ENCODE measurements around the gene AP1S3.
"Not testable (repeated sequence)": the region's sequence is repeated elsewhere in the genome, so short reads cannot be mapped to it uniquely, and the experiment has no call there.

Gene AP1S3

DNA sequence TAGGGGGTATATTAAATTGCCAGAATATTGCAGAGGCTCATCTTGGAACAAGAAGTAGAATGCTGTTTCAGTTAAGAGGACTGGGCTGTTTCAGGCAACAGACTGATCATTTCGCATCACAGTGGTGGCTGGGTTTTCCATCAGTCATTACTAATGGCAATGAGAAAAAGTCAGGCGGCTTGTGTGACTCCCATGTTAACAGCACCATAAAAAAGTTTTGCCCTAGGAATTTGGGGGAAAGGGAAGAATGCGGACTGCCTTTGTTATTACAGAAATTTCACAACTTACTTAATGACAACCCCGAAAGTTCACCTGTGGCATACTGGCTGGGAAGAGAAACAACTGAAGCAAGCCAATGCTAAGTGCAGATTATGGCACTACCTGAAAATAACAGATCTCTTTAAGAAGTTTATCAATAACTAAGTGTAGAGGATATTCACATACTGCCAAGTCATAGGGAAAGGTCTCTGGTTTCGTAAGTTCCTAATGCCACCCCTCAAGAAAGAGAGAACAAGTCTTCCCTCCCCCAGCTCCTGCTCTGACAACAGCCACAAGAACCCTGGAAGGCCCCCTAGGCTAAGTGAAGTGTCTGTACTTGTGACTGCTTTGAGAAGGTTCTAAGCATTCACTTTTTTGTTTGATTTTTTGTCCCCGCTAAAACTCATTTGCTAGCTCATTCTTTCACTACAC, 40.5 kb upstream of the AP1S3 start:
- TF ChIP-seq, protein P1, sequence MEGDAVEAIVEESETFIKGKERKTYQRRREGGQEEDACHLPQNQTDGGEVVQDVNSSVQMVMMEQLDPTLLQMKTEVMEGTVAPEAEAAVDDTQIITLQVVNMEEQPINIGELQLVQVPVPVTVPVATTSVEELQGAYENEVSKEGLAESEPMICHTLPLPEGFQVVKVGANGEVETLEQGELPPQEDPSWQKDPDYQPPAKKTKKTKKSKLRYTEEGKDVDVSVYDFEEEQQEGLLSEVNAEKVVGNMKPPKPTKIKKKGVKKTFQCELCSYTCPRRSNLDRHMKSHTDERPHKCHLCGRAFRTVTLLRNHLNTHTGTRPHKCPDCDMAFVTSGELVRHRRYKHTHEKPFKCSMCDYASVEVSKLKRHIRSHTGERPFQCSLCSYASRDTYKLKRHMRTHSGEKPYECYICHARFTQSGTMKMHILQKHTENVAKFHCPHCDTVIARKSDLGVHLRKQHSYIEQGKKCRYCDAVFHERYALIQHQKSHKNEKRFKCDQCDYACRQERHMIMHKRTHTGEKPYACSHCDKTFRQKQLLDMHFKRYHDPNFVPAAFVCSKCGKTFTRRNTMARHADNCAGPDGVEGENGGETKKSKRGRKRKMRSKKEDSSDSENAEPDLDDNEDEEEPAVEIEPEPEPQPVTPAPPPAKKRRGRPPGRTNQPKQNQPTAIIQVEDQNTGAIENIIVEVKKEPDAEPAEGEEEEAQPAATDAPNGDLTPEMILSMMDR (IDR thresholded peaks at IDR 0.05; ENCODE audit: unreplicated experiment in 3 of 3) = no peak
- H3K4me1 Mint-ChIP-seq = no peaks in the 10 kb centered on the region
- no peak overlapping the region for H3K4me3 Mint-ChIP-seq
- peaks cover 57% of the 10 kb centered on the region for H3K36me3 Mint-ChIP-seq (ENCODE audit: low read depth)
- H3K27me3 Mint-ChIP-seq (ENCODE audit: low read depth) = no peaks in the 10 kb centered on the region
- H3K9me3 Mint-ChIP-seq = no peaks in the 10 kb centered on the region
- no peak overlapping the region for H3K27ac Mint-ChIP-seq

DNA sequence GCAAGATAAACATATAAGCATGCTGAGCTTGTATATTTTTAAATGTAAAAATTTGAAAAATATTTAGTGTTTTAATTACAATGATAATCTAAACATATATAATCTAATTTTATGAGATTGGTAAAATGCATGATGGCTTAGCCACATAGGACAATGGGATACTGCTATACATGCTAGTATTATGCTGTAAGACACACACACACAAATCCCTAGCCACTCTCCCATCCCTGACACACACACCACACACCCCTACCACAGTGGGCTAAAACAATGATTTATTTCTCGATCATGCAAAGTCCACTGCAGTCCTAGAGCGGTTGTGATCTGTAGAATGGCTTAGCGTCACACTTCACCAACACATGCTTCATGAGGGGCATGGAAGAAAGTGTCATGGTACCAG, 36.3 kb upstream of the AP1S3 start:
- H3K27ac Mint-ChIP-seq = no peak overlapping the region

DNA sequence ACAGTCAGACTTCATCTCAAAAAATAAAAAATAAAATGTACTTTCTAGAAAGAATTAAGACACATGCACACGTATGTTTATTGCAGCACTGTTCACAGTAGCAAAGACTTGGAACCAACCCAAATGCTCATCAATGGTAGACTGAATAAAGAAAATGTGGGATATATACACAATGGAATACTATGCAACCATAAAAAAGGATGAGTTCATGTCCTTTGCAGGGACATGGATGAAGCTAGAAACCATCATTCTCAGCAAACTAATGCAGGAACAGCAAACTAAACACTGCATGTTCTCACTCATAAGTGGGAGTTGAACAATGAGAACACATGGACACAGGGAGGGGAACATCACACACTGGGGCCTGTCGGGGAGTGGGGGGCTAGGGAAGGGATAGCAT, 35.4 kb upstream of the AP1S3 start:
- H3K4me3 Mint-ChIP-seq; H3K27ac Mint-ChIP-seq; H3K9me3 Mint-ChIP-seq; H3K27me3 Mint-ChIP-seq (ENCODE audit: low read depth); H3K4me1 Mint-ChIP-seq: not testable (repeated sequence)
- peaks cover 45% of the 10 kb centered on the region for H3K36me3 Mint-ChIP-seq (ENCODE audit: low read depth)

More for the DNA sequence above, 36.3 kb upstream of the AP1S3 start:
- Mint-ChIP-seq H3K9me3 (no peaks in the 10 kb centered on the region), H3K27me3 (ENCODE audit: low read depth) (no peaks in the 10 kb centered on the region), H3K4me3 (no peak overlapping the region), H3K4me1 (no peaks in the 10 kb centered on the region), H3K36me3 (ENCODE audit: low read depth) (peaks cover 54% of the 10 kb centered on the region)
- TF ChIP-seq, protein P1 (IDR thresholded peaks at IDR 0.05; ENCODE audit: unreplicated experiment in 3 of 3) = no peak

DNA sequence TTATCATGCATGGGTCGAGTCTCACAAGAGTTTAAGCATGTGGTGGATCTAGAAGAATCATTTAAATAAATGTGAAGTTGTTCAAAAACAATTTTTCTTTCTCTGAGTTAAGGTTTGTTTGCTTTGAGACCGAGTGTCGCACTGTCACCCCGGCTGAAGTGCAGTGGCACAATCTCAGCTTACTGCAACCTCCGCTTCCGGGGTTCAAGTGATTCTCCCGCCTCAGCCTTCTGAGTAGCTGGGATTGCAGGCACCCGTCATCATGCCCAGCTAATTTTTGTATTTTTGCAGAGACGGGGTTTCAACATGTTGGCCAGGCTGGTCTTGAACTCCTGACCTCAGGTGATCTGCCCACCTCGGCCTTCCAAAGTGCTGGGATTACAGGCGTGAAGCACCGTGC, 34.3 kb upstream of the AP1S3 start:
- not testable (repeated sequence) for H3K4me1 Mint-ChIP-seq; H3K4me3 Mint-ChIP-seq; H3K9me3 Mint-ChIP-seq; H3K27me3 Mint-ChIP-seq (ENCODE audit: low read depth); H3K27ac Mint-ChIP-seq
- H3K36me3 Mint-ChIP-seq (ENCODE audit: low read depth) = peaks cover 37% of the 10 kb centered on the region

DNA sequence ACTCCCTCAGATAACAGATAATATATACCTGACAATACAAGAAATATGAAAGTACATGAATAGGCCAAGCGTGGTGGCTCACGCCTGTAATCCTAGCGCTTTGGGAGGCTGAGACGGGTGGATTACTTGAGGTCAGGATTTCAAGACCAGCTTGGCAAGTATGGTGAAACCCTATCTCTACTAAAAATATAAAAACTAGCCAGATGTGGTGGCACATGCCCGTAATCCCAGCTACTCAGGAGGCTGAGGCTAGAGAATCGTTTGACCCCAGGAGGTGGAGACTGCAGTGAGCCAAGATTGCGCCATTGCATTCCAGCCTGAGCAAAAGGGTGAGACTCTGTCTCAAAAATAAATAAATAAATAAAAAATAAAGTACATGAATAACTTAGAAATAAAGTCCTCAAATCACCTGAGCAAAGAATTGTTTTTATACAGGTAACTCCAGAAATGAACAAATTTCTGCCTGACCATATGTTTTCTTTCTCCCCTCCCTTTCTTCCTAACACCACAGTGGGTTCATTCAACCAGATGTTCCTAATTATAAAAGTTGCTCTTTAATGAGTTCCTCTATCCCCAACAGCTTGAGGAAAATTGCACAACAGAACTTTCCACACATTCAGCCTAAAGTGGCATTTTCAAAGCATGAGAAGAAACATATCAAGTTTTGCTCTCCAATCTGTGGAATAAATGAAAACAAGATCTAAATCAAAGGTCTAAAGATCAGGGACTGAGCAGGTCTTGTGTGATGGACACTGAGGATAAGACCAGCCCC, 33.6 kb upstream of the AP1S3 start:
- Mint-ChIP-seq H3K9me3 (no peaks in the 10 kb centered on the region), H3K4me1 (no peaks in the 10 kb centered on the region), H3K27ac (no peak overlapping the region), H3K4me3 (no peak overlapping the region), H3K36me3 (ENCODE audit: low read depth) (peaks cover 37% of the 10 kb centered on the region), H3K27me3 (ENCODE audit: low read depth) (no peaks in the 10 kb centered on the region)
- TF ChIP-seq, protein P1 (IDR thresholded peaks at IDR 0.05; ENCODE audit: unreplicated experiment in 3 of 3) = no peak

DNA sequence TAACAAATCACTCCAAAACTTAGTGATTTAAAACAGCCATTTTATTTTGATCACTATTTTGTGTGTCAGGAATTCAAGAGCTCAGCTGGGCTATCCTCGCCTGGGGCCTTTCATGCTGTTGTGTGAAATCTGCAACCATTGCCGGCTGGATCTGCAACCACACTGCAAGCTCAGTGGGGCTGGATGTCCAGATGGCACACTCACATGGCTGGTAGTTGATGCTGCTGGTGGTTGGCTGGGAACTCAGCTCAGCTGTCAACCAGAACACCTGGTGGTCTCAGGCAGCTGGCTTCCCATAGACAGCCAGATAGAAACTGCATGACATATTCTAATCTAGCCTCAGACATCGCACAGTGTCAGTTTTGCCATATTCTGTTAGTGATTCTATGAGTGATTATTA, 30.6 kb upstream of the AP1S3 start:
- no peaks in the 10 kb centered on the region for H3K9me3 Mint-ChIP-seq
- TF ChIP-seq, protein P1 (IDR thresholded peaks at IDR 0.05; ENCODE audit: unreplicated experiment in 3 of 3) = no peak
- no peak overlapping the region for H3K4me3 Mint-ChIP-seq
- no peaks in the 10 kb centered on the region for H3K27me3 Mint-ChIP-seq (ENCODE audit: low read depth)
- no peak overlapping the region for H3K27ac Mint-ChIP-seq
- no peaks in the 10 kb centered on the region for H3K4me1 Mint-ChIP-seq
- H3K36me3 Mint-ChIP-seq (ENCODE audit: low read depth) = peaks cover 20% of the 10 kb centered on the region
